Middle frontal gyrus (tissue), 1 donor: ENCODE measurements around the gene KRT13.

Experiments used
- DNase-seq: peaks from one replicate; pipeline ENCODE4 v3.0.0-alpha.2; 2015; ENCODE audit warnings: low spot score; ENCODE audit errors: extremely low spot score

KRT13 gene

GRCh38 chr17:41496803-41497484 is 8.5 kb downstream of the KRT13 start:
- no peak for DNase-seq

GRCh38 chr17:41494524-41494923 is 10.9 kb downstream of the KRT13 start:
- DNase-seq = no peak

GRCh38 chr17:41492771-41493170 is 12.6 kb downstream of the KRT13 start:
- no peak for DNase-seq

- no peak for DNase-seq
These were observed 13.1 kb downstream of the KRT13 start for GRCh38 chr17:41492351-41492750.

DNA sequence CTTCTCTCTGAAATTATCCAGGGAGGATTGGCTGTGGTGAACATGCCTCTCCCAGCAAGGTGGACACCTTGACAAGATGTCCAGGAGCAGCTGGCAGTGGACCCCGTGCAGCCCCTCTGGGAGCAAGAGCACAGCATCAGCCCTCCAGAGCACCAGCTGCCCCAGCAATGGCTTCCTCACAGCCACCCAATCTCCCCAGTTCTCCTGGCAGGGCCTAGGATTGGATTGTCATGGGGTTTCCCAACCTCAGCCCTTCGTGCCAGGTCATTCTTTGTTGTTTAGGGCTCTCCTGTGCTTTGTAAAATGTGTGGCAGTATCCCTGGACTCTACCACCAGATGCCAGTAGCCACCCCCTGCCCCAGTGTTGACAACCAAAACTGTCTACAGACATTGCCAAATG is 13.9 kb downstream of the KRT13 start:
- DNase-seq = no peak

- DNase-seq = no peak
These were observed 15.1 kb downstream of the KRT13 start for GRCh38 chr17:41490000-41490990.

DNA sequence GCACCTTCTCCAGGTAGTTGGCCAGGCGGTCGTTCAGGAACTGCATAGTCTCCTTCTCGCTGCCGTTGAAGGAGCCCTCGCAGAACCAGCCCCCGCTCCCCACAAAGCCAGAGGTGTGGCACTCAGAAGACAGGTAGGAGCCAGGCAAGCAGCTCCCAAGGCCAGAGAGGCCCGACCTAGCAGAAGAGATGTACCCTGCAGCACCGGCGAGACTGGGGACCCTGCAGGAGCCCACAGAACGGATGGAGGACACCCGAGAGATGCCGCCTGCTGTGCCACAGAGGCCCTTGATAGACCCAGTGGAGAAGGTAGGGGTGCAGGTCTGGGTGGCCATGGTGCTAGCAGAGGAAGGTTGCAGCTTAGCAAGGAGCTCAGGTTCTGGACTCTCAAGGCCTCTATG is 15.9 kb downstream of the KRT13 start, which contains the start of gene KRT36:
Gene KRT36 (minus strand): TSS at position 380 of the 400 bp plus-strand sequence. CDS start 46 bp downstream, at position 334.
- DNase-seq = no peak

DNA sequence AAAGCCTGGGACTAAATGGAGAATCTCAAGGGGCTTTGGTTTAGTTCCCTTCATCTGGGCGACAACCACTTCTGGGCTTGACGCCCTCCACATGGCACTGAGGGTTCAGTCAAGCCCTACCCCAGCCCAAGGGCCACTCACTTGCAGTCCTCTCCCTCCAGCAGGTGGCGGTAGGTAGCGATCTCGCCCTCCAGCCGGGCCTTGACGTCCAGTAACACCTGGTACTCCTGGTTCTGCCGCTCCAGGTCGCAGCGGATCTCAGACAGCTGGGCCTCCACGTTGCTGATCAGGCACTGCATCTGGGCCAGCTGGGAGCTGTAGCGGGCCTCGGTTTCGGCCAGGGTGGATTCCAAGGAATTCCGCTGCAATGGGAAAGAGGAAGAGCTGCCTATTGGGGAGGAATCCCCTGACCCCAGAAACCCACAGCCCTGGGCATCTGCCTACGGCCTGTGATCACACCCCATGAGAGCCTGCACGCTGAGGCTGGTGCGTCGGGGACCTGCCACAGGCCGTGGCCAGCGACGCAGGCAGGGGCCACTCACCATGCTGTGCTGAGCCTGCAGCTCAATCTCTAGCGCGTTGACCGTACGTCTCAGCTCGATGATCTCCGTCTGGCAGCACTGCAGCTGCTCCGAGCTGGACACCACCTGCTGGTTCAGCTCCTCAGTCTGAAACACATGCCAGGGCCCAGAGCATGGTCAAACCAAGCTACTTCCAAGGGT is 18.4 kb downstream of the KRT13 start:
- DNase-seq = no peak

DNA sequence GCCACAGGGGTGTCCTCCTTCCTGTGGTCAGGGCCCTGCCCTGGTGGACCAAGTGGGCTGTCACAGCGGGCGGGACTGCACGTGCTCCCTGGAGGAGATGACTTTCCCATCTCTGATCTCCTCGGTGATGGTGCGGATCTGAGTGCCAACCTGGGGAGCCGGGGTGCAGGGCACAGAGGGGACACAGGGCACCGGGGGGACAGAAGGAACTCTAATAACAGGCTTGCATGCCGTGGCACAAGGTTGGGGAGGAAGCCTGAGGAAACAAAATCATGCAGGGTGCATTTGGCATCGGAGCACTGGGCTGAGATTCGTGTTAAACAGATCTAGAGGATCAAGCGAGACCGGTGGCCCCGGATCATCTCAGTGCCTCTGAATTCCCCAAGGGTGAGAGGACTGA is 19.1 kb downstream of the KRT13 start:
- no peak for DNase-seq

DNA sequence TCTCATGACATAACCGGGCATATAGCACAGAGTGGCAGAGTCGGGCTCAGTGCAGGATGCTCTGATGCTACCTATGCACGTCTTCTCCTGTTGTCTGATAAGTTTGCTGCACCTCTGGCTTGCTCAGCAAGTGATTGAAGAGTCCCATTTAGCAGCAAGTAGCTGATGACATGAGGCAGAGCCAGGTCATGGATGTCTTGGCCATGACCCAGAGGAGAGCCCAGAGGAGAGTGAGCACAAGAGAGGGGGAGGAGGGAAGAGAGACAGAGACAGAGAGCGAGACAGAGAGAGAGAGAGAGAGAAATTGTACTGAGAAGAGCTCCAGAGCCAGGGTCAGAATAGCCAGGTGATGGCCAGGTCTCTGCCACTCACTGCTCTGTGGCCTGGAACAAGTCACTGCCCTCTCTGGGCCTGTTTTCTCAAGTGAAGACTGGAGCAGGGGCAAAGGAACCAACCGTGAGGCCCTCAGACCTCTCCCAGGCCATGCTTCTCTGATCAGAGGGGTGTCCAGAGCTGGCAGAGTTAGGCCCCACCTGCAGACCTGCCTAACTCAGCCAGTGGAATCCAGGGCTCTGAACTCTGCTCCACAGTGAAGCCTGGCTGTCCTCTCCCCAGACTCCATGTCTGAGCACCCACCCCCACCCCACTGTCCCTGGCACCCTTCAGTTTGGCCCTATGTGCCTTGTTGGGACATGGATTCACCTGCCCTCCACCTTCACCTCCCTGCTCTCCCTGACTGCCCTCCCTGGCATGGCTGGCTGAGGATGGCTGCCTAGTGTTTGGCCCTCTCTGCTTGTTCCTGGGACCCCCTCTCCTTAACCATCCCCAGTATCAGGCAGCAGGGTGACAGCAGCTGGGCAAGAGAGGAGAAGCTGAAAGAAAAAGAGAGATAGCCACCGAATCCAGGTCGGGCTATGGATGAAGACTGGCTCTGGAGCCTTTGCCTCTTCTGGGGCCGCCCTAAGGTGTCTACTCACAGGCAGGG is 20.2 kb downstream of the KRT13 start:
- no peak for DNase-seq

DNA sequence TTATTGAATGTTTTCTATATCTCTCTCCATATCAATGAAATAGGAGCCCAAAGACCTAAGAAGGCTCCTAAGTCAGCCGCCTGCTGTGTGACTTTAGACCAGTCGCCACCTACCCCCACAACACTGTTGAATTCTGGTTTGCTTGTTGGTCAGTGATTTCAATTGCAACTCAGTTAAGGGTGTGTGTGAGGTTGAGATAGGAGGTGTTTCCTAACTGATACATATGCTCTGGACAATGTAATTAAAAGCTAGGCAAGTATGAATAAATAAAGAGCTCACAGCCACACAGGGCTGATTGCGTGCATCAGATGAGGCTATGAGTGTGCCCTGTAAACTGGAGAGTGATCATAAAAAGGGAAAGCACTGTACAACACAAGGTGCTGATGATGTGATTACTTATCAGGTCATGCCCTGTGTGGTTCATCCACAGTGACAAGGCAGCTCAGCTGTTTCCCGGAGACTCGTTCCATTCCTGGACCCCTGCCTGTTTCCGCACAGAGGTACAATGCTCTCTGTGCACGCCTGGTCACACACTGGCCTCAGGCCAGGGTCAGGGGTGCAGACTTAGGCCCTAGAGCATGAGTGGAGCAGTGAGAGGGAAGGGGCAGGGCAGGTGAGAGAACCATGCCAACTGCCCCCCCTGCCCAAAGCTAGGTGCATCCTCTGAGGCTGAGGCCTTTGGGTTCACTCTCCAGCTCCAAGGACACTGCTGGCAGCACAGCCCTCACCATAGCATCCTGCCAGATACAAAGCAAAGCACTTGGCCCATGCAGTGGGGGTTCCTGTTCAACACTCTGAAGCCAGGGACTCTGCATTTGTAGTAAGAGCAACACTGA is 21.2 kb downstream of the KRT13 start:
- DNase-seq = no peak

DNA sequence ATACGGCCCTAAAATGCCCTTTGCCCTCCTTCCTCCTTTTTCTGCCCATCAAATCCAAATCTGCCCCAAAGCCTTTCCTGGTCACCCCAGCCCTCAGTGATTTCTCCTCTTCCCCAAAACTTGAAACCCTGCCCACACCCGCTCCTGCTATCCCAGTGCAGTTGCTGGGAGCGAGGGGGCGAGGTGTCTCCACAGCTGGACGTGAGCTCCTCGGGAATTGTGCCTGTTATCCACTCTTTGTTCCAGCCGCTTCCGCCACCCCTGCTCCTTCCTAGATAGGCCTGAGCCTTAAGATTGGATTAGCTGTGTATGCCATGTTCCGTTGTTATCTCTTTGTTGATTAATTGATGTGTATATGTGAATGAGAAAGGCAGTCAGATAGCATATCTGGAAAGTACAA is 21.9 kb downstream of the KRT13 start:
- no peak for DNase-seq

- no peak for DNase-seq
These were observed 24.4 kb downstream of the KRT13 start, which contains the start of gene KRT35 for GRCh38 chr17:41481036-41481435. TSS of gene KRT35 (minus strand) at chr17:41481151. CDS start at chr17:41481097, 54 bp downstream.

DNA sequence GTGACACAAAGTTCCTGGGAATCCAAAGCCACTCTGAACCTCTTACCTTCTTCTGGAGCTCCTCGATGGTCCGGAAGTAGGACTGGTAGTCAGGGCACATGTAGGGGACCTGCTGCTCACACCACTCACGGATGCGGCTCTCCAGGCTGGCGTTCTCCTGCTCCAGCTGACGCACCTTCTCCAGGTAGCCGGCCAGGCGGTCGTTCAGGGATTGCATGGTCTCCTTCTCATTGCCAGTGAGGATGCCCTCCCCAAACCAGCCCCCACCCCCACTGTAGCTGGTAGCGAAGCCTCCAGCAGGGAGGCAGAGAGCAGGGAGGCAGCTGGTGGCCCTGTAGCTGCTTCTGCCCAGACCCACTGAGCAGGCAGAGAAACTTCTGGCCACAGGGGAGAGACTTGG is 24.8 kb downstream of the KRT13 start:
- DNase-seq = no peak

DNA sequence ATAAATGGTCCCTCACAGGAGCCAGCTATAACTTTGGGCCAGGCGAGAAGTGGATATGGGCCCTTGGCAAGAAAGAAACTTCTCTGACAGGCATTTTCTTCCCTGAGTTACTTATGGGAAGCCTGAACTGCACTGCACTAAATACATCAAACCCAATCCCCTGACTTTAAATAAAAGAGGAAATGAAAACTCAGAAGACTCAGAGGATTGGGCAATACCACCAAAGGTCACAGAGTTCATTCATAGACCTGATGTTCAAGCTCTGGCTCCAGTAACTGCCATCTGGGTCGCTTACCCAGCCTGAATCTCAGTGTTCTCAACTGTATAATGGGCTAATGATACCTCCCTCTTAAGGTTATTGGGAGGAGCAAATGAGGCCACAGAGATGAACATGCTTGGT is 25.3 kb downstream of the KRT13 start:
- no peak for DNase-seq

DNA sequence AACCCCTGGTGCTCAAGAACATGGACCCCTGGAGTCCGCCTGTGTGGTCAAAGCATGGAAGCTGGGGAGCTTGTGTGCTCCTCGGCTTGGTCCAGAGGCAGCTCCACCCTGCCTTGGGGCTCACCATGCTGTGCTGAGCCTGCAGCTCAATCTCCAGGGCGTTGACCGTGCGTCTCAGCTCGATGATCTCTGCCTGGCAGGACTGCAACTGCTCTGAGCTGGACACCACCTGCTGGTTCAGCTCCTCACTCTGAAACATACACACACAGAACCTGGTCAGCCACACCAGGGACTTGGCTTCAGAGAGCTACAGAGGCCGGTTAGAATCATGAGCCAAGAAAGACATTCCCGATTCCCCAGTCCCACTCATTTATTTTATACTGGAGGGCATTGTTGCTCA is 27.2 kb downstream of the KRT13 start:
- no peak for DNase-seq

DNA sequence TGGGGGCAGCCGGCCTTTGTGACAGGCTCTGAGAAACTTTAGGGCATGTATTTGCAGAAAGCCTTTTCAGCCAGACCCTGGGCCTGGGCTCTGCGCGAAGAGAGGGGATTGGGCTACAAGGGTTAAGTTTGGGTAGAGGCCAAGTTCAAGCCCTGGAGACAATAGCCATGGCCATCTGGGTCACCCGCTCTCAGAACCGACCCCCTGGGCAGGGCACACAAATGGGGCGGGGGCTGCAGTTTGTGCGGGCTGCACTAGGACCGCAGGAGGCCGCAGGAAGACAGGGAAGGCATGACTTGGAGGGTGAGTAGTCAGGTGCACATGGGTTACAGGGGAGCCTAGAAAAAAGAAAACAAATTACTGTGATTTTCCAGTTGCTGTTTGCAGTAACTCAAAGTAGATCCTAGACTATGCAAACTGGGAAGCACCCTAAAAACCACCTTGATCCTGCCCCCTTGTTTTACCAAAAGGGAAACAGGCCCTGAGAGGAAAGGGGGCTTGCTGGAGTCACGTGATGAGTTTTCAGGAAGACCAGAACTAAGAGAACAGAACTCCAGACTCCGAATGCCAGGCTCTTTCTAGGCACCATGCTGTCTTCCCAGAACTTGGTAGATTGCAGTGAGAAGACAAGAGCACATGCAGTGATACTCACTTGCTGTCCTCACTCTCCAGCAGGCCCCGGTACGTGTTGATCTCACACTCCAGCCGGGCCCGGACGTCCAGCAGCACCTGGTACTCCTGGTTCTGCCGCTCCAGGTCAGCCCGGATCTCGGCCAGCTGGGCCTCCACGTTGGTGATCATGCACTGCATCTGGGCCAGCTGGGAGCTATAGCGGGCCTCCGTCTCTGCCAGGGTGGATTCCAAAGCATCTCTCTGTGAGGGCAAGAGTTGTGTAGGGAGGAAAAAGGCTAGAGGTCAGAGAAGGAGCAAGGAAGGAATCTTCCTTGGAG is 28.3 kb downstream of the KRT13 start:
- no peak for DNase-seq

- no peak for DNase-seq
These were observed 30.0 kb downstream of the KRT13 start for GRCh38 chr17:41475421-41475820.
